Iris pigment epithelial cell (primary cell): ENCODE measurements around the gene KREMEN2.
"Not testable (repeated sequence)": the region's sequence is repeated elsewhere in the genome, so short reads cannot be mapped to it uniquely, and the experiment has no call there.

Experiments used
- DNase-seq: peaks from one replicate; pipeline ENCODE4 v3.0.0-alpha.2; 2011; ENCODE audit warnings: low read depth

The KREMEN2 gene

DNA sequence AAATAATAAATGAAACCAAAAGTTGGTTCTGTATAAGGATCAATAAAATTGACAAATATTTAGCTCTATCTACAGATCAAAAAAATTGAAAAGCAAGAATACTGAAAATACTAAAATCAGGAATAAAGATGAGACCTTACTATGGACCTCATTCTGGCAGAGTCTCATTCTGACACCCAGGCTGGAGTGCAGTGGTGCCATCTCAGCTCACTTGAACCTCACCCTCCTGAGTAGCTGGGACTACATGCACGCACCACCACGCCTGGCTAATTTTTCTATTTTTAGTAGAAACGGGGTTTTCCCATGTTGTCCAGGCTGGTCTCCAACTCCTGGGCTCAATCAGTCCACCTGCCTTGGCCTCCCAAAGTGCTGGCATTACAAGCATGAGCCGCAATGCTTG is 22.0 kb upstream of the KREMEN2 start:
- DNase-seq, result no peak

DNA sequence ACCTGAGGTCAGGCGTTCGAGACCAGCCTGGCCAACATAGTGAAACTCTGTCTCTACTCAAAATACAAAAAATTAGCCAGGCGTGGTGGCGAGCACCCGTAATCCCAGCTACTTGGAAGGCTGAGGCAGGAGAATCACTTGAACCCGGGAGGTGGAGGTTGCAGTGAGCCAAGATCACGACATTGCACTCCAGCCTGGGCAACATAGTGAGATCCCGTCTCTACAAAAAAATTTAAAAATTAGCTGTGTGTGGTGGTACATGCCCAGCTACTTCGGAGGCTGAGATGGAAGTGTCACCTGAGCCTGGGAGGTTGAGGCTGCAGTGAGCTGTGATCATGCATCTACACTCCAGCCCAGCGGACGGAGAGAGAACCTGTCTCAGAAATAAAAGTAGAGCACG is 20.4 kb upstream of the KREMEN2 start:
- not testable (repeated sequence) for DNase-seq

DNA sequence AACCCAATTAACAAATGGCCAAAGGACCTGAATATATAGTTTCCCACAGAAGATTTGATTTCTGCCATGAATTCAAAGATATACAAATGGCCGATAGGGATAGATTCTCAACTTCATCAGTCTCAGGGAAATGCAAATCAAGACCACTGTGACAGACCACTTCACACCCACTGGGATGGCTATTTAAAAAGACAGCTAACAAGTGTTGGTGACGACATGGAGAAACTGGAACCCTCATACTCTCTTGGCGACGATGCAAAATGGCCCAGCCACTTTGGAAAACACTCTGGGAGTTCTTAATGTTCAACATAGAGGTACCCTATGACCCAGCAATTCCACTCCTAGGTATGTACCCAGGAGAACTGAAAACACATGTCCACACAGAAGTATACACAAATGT is 17.4 kb upstream of the KREMEN2 start:
- DNase-seq, result no peak

DNA sequence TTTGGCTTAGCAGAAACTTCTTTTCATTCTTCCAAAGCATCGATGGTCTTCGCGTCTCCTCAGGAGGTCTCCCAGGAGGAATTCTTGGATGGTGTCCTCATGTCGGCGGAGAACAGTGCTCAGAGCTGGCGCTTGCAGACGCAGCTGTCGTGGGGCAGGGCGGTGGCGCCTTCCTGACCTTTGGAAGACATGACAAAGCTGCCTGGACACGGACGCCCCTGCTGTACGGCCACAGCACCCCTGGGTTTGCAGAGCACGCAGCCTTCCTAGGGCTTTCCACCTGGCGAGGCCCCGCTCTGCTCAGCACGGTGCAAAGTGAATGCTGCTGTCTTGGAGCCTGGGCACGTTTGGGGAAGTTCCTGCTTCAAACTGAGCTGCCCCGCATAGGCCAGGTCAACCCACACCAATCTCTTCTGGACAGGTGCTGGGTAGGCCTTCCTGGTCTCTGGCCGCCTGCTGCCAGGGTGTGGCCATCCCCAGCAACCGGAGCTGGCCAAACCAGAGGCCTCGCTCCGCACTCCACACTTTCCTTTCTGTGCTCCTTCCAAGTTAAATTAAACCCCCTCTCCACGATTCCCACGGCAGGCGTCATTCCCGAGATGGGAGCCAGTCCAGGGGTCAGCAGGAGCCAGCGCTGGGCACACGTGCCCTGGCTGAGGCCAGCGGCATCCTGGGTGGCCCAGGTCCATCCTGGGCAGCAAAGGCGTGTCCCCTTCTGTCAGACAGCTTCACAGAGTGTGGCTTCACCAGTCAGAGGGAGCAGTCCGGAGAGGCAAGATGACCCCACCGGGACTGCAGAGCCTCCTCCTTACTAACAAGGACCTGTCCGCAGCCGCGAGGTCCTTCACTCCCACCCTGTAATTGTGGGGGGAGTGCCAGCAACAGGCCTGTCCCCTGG is 15.0 kb upstream of the KREMEN2 start:
- no peak for DNase-seq

DNA sequence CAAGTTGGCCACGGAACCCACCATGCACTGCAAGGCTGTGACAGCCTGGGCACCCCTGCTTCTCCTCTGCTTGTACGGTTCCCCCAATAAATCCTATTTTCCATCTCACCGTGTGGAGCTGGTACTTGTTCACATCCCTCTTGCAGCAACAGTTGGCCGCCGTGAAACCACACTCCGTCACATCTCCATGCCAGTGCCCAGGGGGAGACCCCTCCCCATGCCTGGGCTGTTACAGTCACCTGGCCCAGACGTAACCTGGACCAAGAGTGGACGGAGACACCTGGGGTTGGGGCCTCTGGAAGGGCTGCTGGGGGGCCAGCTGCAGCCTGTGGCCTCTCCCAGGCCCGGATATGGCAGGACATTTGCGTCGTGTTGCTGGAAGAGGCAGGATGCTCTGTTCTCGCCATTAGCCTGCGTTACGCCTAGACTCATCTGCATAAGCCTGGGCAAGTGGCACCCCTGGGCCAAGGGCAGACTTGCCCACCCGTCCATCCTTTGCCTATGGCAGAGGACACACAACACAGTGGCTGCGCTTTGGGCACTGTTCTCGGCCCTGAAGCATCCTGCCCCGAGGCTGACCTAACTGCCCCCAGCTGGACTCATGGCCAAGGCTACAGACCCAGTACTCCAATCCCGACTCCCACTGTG is 14.2 kb upstream of the KREMEN2 start:
- no peak for DNase-seq

DNA sequence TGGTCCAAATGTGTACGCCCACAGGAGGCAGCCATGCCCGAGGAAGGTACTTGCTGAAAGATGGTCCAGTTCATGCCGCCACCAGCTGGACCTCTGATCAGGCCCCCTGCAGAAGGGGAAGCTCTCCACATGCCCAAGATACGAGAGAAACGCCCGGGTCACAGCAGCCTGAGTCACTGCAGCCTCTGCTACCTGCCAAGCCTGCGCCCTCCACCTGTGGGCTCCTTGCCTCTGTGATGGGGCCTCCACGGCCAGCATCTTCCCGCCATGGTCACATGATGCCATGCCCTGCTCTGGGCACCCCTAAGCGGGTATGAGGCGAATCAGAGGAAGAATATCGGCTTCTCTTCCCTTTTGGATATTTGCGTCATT is 13.7 kb upstream of the KREMEN2 start:
- DNase-seq, result no peak

DNA sequence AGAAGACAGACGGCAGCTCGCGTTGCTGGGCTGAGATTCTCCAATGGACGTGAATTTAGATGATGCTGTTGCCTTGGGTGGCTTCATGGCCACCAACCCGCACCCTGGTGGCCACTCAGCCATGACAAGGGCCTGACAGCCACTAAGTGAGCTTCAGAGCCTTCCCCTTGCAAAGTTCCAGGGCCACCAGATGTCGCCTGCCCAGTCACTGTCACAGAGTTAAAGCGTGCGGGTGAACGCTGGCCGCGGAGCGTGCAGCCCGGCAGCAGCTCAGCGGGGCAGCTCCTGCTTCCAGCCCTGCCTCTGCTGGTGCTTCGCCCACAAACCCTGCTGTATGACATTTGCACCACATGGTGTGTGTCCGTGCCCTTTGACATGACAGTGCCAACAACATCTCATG is 13.3 kb upstream of the KREMEN2 start:
- no peak for DNase-seq

DNA sequence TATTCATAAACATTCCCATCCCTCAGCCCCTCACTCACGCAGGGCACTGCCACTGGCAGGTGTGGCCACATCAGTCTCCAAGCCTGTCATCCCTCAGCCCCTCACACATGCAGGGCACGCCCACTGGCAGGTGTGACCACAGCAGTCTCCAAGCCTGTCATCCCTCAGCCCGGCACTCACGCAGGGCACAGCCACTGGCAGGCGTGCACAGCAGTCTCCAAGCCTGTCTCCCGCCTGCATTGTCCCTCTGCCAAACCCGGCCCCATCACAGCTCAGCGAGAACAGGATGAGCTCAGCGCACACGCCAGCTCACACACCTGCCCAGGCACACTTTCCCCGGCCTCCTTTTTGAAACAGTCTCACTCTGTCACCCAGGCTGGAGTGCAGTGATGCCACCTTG is 11.4 kb upstream of the KREMEN2 start:
- no peak for DNase-seq

DNA sequence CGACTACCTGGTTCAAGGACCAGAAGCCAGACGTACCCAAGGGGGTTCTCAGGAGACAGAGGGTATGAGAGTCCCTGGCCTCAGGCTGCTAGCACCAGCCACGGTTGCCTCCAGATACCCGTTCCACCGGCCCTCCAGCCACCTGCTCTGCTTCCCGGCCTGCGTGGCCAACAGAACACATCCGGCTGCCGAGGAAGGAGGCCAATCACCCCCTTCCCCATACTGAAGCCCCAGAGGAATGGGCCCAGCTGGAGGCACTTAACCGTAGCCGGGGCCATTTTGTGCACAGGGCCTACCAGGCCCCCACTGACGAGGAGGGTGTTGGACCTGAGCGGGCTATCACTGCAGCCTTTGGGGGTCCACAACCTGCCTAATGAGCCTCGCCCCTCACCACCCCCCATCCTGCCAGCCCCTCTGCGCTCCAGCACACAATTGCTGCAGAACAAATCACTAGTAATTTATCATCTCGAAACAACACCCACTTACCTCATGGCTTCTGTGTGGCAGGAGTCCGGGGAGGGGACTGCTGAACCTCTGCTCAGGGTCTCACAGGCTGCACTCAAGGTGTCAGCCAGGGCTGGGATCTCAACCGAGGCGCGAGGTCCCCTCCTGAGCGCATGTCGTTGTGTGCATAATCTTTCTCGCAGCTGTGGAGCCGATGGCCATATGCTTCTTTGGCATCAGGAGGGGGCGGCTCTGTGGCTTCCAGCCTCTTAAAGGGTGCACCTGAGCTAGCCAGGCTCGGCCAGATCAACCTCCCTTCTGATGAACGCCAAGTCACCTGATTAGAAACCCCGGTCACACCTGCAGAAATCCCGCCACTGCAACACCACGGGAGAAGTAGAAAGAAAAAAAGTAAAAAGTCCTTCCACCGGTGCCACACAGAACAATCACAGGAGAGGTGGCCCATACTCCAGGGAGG is 10.1 kb upstream of the KREMEN2 start:
- DNase-seq, result no peak

DNA sequence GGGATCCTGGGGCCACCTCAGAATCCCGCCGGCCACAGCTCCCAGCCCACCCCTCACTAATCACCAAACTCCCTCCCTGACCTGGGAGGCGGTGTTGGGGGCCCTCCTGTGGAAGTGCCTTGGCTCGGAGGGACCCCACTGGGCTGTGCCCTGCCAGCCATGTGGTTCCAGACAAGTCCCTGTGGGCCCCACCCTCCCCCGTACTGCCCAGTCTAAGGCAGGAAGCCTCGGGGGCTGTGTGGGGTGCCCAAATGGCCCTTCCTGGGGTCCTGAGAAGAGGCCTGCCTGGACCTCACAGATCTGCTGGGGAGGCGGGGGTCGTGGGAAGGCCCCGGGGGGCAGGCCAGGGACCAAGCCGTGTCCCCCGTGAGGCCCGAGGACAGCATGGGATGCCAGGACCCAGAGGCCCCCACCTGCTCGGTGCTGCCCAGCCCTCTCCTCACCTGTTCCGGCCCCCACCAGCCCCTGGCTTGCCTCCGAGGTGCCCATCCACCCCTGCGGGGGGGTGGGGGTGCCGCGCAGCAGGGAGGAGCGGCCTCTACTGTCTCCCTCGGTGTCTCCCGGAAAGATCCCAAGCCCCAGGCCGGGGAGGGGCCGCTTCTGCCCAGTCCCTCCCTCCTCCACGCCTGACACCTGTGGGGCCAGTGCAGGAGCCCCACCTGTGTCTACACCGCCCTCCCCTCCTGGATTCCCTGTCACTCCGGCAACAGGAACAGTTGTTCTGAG is 9.3 kb upstream of the KREMEN2 start:
- no peak for DNase-seq

DNA sequence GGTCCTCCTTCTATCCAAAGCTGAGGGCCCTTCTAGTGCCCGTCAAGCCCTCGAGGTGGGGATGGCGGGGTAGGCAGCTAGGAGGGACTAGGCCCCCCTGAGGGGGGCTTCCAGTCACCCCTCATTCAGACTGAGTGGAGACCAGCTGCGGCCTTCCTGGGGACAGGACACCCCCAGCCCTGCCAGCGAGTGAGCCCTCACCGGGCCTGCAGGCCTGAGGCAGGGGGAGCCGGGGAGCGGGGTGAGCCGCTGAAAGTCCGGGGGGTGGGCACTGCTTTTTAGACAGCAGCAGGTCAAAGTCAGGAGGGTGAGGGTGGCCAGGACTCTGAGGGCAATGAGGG is 8.7 kb upstream of the KREMEN2 start:
- no peak for DNase-seq

DNA sequence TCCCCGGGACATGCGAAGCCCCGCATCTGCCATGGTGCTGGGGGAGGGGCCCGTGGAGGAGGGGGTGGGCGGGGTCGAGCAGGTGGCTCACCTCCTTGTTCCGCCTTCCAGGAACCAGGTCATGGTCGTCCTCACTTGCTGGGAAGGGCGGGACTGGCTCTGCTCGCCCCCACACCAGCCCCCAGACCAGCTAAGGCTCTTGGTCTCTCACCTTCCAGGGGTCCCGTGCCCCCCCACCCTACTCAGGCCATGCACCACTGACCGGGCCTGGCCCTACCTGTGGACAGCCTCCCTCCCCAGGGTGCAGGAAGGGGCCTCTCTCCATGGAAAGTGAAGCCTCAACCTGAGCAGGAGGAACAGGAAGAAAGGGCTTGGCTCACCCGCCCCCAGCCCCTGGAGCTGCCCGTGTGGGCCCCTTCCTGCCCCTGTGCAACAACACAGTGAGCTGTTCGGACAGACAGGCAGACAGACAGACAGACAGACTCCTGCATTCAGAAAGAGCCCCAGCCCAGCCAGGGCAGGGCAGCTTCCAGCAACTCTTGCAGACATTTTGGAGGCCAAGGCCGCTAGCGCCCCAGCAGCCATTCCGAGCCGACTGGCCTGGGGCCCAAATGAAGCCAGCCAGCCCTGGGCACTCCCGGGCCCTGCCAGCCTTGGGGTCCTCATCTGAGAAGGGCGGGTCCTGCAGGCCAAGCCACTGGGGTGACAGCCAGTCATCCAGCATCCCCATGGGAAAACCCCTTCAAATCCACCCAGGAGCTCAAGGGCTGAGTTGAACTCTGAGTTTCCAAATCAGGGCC is 8.1 kb upstream of the KREMEN2 start:
- DNase-seq, result no peak

DNA sequence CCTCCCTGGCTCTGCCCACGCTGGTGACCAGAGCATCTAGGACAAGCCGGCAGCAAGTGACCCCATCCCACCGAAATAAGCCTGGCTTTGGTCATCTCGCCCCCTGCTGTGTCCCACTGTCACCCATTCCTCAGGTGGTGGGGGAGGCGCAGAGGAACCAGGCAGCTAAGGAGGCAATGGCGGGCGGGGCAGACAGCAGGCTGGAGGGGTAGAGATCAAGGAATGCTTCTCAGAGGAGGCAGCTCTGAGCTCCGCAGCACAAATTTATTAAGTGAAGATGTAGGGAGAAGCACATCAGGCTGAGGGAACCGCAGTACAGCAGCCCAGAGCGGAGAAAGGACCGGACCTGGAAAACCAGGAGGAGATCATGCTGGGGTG is 7.5 kb upstream of the KREMEN2 start:
- no peak for DNase-seq

DNA sequence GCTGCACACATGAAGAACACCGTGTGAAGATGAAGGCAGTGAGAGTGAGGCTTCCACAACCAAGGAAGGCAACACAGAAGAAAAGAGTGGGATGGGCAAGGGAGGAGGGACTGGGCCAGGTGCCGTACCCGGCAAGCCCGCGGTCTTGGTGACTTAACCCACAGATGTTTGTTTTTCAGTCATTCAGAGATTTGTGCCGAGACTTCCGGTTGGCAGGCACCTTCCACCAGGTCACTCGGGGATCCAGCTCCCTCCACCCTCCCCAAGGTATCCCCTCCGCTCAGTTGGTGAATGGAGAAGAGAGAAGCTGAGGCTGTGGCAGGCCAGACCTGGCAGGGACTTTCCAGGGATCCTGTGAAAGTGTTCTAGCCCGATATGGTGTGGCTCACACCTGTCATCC is 4.9 kb upstream of the KREMEN2 start:
- DNase-seq, result no peak

DNA sequence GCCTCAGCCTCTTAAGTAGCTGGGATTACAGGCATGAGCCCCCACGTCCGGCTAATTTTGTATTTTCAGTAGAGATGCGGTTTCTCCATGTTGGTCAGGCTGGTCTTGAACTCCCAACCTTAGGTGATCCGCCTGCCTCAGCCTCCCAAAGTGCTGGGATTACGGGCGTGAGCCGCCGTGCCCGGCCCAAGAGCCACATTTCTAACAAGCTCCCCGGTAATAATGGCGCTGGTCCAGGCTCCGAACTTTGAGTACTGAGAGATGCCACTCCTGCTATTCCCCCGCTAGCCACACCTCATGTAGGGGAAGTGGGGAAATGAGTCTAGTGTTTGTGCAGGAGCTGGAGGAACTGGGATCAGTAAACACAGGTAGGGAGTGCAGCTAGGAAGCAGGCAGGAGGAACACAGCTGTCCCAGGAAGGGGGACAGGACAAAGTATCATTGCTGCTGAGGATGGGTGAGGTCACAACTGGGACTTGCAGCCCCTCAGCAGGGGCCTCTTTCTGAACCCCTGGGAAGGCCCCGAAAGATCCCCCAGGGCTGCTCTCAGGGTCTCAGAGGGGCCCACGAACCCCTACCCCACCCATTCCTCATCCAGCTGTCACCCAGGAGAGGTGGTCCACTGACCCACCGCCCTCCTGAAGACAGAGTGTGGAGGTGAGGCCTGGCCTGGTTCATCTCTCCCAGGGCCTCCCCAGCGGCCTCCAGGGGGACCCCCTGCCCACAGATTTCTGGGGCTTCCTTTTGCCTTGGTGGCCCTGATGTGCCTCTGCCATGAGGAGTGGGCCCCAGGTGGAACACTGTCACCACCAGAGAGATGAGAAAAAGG is 3.7 kb upstream of the KREMEN2 start:
- DNase-seq, result no peak

DNA sequence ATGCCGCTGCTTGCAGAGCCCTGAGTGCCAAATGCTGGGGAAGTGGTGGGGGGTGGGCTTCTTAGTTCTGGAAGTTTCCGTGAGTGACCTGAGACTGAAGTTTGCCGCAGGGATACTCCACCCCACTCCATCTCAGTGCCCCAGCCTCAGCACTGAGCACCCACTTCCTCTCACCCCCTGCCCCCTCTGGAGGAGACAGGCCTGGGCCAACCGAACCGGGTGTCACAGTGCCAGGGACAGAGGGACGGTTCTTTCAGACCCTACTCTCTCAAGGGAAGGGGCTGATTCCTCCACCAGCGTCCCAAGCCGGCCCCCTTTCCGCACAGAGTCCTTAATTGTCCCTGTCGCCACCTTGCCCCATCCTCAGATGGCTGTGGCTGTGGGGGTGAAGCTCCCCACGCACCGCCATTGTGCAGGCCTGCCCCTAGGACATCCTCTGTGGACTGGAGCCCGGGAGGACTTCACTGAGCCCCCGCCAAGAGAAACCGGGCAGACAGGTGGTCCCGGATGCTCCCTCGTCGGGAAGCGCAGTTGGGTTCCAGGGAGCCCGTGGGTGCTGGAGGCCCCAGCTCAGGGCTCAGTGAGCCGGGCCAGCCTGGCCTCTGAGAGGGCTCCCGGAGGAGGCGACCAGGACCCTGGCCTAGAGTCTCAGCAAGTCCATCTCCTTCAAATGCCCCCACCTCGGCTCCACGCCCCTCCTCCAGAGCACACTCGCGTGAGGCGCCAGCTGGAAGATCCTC is 1.6 kb upstream of the KREMEN2 start:
- no peak for DNase-seq

DNA sequence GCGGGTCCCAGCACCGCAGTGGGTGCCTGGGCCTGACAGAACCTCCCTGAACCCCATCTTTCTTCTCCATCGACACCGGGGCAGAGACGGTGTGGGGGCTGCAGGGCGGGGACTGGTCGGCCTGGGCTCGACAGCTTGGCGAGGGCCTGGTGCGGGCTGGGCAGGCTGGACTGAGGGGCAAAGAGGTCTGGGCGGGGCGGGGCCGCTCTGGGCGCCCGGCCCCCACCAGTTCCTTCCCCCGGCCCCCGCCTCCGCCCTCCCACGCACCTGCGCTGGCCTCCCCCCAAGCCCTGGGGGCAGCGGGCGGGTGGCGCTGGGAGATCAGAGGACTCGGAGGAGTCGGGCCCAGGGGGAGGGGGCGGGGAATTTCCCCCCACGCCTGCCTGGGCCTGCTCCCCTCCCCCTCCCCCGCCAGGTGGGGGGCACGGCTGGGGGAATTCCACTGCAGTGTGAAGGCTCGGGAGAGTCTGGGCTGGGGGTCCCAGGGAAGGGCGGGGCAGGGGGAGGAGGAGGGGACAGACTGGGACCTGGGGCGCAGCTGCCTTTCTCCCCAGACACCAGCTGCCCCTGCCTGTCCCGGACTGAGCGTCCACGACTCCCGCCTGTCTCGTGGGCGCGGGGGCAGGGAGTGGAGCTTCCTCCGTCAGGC is 877 bp upstream of the KREMEN2 start:
- no peak for DNase-seq

DNA sequence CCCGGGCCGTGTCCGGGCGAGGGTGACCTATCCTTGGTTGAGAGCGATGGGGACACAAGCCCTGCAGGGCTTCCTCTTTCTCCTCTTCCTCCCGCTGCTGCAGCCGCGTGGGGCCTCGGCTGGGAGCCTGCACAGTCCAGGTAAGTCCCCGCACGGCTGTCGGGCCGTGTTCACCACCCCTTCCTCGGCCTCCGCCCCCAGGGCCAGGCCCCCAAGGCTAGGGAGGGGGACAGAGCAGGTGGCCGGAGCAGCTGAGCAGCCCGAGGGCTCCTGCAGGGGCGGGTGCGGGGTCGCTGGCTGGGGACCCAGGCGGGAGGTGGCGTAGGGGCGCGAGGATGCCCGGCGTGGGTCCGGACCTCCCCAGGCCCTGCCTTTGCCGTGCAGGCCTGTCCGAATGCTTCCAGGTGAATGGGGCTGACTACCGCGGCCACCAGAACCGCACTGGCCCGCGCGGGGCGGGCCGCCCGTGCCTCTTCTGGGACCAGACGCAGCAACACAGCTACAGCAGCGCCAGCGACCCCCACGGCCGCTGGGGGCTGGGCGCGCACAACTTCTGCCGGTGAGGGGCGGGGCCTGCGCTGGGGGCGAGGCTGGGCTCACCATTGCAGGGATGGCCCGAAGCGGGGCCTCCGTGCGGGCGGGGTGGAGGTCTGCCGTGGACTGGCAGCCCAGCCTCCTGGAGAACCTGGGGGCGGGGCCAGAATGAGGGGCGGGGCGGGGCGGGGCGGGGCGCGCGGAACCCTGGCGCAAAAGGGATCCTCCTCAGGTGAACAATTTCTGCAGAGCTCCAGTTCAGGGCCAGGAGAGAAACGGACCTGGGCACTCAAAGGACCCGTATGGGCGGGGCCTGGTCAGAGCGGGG is 631 bp downstream of the KREMEN2 start:
- DNase-seq, result no peak
